Measurements from ENCODE around the gene AMPD3. TPM values are rescaled to one million over a fixed set of nuclear protein-coding genes. Genes with fewer than 3 reads are reported as not detected.

The AMPD3 gene
- total and polyA plus RNA-seq, 12 donors = 0.59 to 8.7 (median 2.4) TPM

DNA sequence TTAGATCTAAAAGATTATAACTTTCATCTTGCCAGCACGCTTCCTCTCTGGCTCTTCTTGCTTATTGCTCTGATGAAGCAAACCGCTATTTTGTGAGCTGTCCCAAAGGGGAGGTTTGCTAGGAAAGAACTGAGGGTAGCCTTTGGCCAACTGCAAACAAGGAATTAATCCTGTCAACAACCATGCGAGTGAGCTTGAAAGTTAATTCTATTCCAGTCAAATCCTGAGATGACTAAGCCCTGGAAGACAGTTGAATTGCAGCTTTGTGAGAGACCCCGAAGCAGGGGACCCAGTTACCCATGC is 96.2 kb downstream of the AMPD3 start:
- Histone ChIP-seq H3K27ac (no peak overlapping the region), H3K36me3 (no peaks in the 10 kb centered on the region), H3K4me3 (no peak overlapping the region), H3K27me3 (no peaks in the 10 kb centered on the region), H3K9me3 (peaks cover 0 to 8% (median 0%) of the 10 kb centered on the region in 11 donors), H3K4me1 (no peaks in the 10 kb centered on the region)
- intact Hi-C loops (cut with DNase I) = loop anchor here in 1 of 10 donors (10.0 kb wide), 1 partner anchor 104 kb away; no protein-coding TSS in a partner anchor
- WGBS, 2 donors = 90 to 92% methylated on average over 4 of the region's 4 CpGs
- DNase-seq = no peak
- no peak for ATAC-seq
- TF ChIP-seq, protein P1, sequence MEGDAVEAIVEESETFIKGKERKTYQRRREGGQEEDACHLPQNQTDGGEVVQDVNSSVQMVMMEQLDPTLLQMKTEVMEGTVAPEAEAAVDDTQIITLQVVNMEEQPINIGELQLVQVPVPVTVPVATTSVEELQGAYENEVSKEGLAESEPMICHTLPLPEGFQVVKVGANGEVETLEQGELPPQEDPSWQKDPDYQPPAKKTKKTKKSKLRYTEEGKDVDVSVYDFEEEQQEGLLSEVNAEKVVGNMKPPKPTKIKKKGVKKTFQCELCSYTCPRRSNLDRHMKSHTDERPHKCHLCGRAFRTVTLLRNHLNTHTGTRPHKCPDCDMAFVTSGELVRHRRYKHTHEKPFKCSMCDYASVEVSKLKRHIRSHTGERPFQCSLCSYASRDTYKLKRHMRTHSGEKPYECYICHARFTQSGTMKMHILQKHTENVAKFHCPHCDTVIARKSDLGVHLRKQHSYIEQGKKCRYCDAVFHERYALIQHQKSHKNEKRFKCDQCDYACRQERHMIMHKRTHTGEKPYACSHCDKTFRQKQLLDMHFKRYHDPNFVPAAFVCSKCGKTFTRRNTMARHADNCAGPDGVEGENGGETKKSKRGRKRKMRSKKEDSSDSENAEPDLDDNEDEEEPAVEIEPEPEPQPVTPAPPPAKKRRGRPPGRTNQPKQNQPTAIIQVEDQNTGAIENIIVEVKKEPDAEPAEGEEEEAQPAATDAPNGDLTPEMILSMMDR (IDR thresholded peaks at IDR 0.05) = no peak

DNA sequence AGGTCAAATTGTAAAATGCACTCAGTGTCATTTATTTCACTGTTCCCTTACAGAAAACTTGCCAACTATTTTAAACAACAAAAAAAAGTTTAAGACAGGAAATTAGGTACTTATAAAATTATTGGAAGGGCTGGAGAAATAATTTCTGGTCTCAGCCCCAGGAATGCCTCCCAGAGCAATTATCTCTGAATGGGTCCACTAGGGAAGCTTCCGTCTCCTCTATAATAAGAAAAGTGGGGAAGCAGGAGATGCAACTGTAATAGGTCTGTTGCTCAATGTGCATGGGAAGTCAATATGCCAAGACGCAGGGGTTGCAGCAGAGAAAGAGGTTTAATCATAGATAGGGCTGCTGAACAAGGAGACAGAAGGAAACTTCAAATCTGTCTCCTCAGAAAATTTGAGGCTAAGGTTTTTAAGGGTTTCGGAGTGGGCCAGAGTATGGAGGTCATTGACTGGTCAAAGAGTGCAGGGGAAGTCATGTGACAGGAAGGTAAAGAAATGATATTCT is 96.8 kb downstream of the AMPD3 start:
- Histone ChIP-seq H3K27ac (no peak overlapping the region), H3K27me3 (no peaks in the 10 kb centered on the region), H3K4me1 (no peaks in the 10 kb centered on the region), H3K4me3 (no peak overlapping the region), H3K36me3 (no peaks in the 10 kb centered on the region), H3K9me3 (peaks cover 0 to 8% (median 0%) of the 10 kb centered on the region in 11 donors)
- WGBS, 2 donors = 92 to 94% methylated on average over 3 of the region's 3 CpGs
- intact Hi-C loops (cut with DNase I) = loop anchor here in 1 of 10 donors (10.0 kb wide), 1 partner anchor 103 kb away; no protein-coding TSS in a partner anchor
- ATAC-seq (no peak), DNase-seq (no peak)
- TF ChIP-seq, protein P1 (IDR thresholded peaks at IDR 0.05) = no peak

DNA sequence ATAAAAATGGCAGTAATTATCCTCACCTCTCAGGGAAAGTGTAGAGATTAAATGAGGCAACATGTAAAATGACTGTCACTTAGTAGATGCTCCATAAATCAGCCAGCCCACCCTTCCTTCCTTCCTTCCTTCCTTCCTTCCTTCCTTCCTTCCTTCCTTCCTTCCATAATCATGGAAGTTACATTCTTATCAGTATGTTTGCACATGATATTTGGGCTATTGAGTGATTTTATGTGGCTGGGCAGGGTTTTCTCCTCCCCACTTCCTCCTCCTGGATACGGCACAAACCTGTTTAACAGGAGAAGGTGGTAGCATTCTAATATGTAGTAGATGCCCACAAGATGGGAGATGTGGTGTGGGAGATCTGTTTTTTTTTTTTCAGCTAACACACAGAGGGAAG is 101.5 kb downstream of the AMPD3 start:
- TF ChIP-seq, protein P1 (IDR thresholded peaks at IDR 0.05) = no peak
- H3K36me3 ChIP-seq = peaks cover 0 to 26% (median 0%) of the 10 kb centered on the region in 9 donors
- H3K9me3 ChIP-seq = peaks cover 0 to 8% (median 0%) of the 10 kb centered on the region in 11 donors
- no peak overlapping the region for H3K4me3 ChIP-seq
- no peak overlapping the region for H3K27ac ChIP-seq
- intact Hi-C loops (cut with DNase I) = loop anchor here in 1 of 10 donors (10.0 kb wide), 1 partner anchor 98 kb away; no protein-coding TSS in a partner anchor
- H3K4me1 ChIP-seq = no peaks in the 10 kb centered on the region
- no peak for DNase-seq
- ATAC-seq = peak in 1 of 8 donors; percentile 12
- 80 to 81% methylated on average over 1 of the region's 1 CpG for WGBS, 2 donors
- H3K27me3 ChIP-seq = no peaks in the 10 kb centered on the region

Other genes starting within 250 kb of the AMPD3 start
- 10 to 100 TPM; 16.2 to 27.1 (median 21.2) TPM for gene SBF2, start 161.0 kb upstream of the AMPD3 start, total RNA-seq
- gene SBF2, start 161.0 kb upstream of the AMPD3 start, polyA plus RNA-seq = 10 to 100 TPM in 1 of 2 donors, 1 to 10 TPM in 1; 8.9 to 22.2 TPM
- gene ADM, start 150.2 kb upstream of the AMPD3 start, total RNA-seq = 10 to 100 TPM in 5 of 10 donors, 1 to 10 TPM in 5; 5.1 to 63.7 (median 9.6) TPM
- 10 to 100 TPM; 23.6 to 57.1 TPM for gene ADM, start 150.2 kb upstream of the AMPD3 start, polyA plus RNA-seq
- 10 to 100 TPM; 27.1 to 43.0 (median 35.7) TPM for gene RNF141, start 85.9 kb downstream of the AMPD3 start, total RNA-seq
- gene RNF141, start 85.9 kb downstream of the AMPD3 start, polyA plus RNA-seq = 1 to 10 TPM; 6.7 to 7.2 TPM
- gene LYVE1, start 113.4 kb downstream of the AMPD3 start, total RNA-seq = 100 to 1,000 TPM in 1 of 10 donors, 10 to 100 TPM in 5, 1 to 10 TPM in 4; 5.3 to 118 (median 25.1) TPM
- gene LYVE1, start 113.4 kb downstream of the AMPD3 start, polyA plus RNA-seq = 10 to 100 TPM; 18.2 to 23.1 TPM
- 1 to 10 TPM; 2.5 to 8.3 (median 5.3) TPM for gene IRAG1, start 238.5 kb downstream of the AMPD3 start, total RNA-seq
- 1 to 10 TPM; 4.2 to 4.6 TPM for gene IRAG1, start 238.5 kb downstream of the AMPD3 start, polyA plus RNA-seq